NCI-H345 treated with DMSO at 0.1 percent for 48 hours (cell line): ENCODE data around the gene TAF6L.
"Not testable (repeated sequence)": the region's sequence is repeated elsewhere in the genome, so short reads cannot be mapped to it uniquely, and the experiment has no call there.

ENCODE experiments used
- DNase-seq: peaks from one replicate; lab custom pipeline; 2025; ENCODE audit not compliant: unreplicated experiment; lab: John Stamatoyannopoulos, UW

The TAF6L gene

DNA sequence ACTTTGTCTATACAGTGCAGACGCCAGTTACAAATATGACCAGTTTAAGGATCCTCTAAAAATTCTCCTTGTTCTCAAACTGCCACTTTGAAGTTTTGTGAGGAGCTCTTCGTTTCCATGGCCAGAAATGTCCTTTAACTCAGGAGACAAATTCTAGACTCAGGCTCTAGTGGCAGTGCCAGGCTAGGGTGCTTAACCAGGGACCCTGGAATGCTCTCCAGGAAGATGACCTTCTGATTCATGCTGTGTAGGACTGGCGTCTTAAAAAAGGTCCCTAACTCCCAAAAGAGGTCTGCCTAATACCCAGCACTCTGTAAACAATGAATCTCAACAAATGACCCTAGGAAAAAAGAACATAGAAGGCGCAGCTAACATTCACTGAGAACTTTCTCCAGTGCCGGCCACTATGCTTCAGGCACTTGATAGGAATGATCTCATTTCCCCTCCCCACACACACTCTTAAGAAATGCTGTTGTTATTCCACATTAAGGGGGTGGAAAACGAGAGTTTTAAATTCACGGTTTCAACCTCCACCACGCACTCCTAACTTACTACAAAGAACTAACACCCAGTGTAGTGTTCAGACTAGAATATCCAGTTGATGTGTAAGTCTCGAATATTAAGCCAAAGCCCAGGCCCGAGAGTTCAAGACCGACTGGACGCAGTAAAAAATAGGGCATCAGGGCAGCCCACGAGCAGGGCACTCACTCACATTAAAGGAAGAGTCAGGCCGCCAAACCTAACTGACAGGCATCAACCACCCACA is 33.3 kb downstream of the TAF6L start:
- DNase-seq: no peak

DNA sequence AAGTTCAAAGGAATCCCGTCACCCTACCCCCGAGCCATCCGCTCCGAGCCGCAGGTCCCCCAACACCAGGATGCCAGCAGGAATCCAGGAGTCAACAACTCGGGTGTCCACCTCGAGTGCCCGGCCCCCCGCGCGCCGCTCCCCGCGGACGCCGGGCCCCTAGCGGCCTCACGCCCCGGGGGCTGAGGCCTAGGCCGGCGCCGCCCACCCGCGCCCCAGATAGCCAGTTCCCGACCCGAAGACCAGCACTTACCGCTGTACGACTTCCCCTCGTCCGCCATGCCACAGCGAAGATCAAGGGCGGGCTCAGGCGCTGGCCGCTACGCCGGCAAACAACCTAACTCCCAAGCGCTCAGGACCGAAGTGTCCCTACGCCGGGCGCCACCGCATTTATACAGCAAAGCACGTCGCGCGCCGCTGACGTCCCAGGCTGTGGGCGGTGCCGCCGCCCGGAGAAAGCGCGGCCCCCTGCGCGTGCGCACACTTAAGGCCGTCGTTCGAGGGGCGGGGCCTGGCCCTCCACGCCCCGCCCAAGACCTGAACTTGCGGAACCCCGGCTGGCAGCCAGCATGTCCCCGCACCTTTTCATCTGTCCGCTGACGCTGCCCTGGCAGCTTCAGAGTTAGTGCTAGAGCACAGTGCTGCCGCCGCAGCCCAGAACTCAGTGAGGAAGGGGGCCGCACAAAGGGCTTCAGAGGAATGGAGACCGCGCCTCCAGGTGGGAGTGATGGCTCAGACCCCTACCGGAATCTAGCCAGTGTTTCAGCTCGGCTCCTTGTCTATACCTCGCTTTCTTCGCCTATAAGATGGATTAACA is 34.1 kb downstream of the TAF6L start, which contains the start of gene NXF1:
TSS of gene NXF1 (minus strand) at position 365 of the 817 bp plus-strand sequence. CDS start at position 281, 84 bp downstream.
- peak; percentile 92 for DNase-seq

DNA sequence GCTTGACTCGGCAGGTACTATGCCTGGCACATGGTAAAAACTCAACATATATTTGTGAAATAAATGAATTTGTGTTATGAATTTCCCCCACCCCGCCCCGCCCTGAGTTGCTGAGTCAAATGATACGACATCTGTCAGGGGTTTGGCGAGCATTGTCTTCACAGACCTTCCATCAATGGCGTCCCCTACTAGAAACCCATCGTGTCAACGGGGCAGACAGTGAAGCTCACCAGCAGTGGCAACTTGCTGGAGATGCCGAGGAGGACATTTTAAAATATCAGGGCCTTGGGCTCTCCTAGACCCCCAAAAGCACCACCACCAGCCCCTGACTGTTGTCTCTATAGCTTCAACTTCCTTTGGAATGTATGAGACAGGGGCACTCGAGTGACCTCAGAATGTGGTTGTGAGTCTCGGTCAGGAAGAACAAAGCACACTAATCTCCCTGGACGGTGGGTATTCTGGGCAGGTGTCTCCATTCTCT is 34.8 kb downstream of the TAF6L start:
- no peak for DNase-seq

DNA sequence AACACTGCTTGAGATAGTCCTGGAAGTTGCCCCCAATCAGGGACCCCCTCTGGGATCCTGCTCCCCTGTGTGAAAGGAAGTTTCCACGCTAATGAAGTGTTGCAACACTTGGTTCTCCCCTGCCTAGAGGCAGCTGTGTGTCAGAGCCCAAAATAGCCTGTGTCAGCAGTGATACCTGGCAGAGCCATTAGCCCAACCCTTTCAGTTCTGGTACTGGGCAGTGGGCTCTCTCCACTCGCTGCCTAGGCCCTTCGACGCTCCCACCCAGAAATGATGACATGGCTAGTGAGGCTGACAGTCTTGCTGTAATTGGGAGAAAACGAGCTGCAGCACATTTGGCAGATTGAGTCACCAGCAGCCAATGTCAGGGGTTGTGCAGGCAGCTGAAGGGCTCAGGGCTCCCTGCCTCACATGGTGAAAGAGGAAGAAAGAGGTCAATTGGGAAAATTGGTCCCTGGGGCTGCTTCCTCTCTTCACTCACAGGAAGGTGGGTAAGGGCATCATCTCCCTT is 35.5 kb downstream of the TAF6L start:
- DNase-seq: no peak

DNA sequence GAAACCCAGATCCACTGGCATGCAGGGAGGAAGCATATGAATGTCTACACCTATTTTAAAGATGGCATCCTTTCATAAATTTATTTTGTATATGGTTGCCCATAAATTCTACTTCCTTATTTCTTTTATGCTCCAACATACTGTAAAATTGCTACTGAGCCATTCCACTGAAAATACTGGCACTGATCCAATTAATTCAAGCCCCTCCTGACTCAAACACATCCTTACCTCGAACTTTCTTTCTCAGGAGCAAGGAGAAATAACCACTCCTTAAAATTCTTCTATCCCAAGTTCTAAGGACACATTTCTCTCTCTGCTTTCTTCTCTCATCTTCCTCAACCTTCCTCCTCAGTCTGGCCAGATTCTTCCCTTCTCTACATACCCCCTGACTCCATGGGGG is 39.6 kb downstream of the TAF6L start:
- no peak for DNase-seq

DNA sequence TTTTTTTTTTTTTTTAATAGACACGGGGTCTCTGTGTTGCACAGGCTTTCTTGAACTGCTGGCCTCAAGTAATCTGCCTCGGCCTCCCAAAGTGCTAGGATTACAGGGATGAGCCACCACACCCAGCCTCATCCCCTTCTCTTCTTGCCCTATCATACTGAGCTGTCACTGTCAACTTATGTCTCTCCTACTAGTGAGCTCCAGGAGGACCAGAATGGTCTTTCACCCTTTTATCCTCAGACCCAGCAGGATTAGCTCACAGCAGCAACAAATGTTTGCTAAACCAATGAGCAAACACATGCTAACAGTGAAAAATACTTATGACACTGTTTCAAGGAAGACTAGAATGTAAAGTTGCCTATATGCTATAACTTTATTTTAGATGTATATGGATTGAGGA is 40.5 kb downstream of the TAF6L start:
- no peak for DNase-seq

DNA sequence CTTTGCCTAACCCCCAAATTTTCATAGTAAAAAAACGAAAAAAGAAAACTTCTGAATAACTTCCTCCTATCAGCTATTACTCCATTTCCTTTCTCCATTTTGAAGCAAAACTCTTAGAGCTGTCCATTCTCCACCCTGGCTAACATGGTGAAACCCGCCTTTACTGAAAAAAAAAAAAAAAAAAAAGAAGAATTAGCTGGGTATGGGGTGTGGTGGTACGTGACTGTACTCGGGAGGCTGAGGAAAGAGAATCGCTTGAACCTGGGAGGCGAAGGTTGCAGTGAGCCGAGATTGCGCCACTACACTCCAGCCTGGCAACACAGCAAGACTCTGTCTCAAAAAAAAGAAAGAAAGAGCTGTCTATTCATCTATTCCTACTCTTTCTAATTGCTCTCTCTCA is 45.4 kb downstream of the TAF6L start:
- DNase-seq: no peak

DNA sequence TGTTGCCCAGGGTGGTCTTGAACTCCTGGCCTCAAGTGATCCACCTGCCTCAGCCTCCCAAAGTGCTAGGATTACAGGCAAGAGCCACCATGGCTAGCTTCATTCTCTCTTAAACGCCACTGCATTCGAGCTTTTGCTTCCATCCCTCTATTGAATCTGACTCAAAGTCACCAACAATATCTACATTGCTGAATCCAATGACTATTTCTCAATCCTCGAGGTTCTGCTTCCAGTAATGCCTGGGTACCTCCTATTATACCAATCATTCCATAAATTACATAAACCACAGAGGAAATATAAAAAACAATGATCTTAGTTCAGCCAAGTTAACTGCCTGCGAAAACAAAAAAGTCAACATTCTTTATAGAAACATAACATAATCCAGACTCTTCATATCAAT is 45.9 kb downstream of the TAF6L start:
- DNase-seq: no peak

DNA sequence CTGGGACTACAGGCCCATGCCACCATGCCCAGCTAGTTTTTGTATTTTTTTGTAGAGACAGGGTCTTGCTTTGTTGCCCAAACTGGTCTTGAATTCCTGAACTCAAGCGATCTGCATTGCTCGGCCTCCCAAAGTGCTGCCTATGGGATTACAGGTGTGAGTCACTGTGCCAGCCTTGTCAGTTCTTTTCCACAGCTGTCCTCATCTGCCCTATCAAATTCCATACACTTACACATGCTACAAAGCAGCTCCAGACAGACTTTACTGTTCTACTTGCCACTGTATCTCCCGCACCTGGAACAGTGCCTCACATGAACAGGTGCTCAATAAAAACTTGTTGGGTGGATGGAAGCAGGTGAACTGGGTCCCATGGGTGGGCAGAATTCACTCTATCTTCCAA is 52.5 kb downstream of the TAF6L start:
- no peak for DNase-seq

DNA sequence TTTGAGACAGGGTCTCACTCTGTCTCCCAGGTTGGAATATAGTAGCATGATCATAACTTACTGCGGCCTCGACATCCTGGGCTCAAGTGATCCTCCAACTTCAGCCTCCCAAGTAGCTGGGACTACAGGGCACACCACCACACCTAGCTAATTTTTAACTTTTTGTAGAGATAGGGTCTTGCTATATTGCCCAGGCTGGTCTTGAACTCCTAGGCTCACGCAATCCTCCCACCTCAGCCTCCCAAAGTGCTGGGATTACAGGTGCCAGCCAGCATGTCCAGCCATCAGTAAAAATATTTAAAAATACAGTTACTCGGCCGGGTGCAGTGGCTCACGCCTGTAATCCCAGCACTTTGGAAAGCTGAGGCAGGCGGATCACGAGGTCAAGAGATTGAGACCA is 56.9 kb downstream of the TAF6L start:
- DNase-seq: not testable (repeated sequence)

DNA sequence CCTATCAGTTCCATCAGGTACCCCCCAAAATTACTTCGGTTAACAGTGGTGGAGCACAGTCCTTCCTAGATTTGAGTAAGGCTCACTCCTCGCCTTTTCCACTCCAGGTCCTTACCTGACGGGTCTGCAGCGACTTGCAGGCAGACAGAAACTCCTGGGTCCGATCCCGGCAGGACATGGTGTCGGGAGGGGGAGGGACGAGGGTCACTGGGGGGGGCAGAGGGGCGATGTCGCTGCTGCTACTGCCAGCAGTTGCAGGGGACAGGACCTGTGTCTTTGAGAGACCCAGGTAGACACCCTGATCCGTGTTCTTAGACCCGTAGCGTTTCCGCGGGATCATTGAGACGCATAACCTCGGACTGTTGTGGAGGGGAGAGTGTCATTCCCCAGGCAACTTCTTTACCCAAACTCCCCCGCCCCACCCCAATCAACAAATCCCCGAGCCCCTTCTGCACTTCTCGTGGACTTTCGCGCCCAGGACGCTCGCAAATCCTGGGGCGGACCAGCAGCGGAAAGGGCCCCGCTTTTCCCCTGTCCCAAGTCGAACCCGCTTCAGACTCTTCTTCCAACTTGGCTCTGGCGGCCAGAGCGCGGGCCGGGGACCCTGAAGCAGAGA is 59.8 kb downstream of the TAF6L start:
- DNase-seq: no peak

DNA sequence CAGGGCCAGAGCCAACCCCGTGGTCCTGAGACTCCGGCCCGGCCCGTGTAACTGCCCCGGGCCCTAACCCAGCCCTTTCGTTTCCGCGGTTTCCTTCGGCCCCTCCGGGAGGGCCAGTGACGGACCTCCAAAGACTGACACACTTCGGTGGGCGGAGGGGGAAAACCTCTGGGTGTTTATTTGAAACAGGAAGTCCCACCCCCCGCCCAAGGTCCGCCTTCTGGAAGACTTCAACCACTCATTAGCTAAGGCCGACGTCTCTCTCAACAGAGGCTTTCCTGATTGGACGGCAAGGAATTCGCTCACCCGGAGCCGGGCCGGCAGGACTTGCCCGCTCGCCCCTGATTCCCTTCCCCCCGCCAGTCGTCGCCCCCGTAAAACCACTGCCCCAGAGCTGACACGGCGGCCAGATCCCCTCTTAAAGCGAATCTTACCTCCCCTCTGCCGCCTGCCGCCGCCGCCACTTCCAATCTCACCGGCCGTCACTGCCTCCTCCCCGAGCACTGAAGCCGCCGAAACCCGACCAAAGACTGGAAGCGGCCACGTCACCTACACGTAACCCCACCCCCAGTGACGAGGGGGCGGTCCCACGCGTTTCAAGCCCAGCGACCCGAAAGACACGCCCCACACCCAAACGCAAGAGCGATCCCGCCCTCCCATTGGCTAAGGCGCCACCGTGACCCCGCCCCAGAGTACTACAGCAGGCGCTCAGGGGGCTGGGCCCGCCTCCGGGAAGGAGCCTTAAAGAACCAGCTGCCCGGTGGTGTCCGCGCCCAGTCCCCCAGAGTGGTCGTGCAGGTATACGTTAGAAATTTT is 60.5 kb downstream of the TAF6L start, which contains the start of gene STX5:
TSS of gene STX5 (minus strand) at position 532 of the 816 bp plus-strand sequence. CDS start 808 bp downstream, outside the sequence.
- DNase-seq: peak; percentile 95

DNA sequence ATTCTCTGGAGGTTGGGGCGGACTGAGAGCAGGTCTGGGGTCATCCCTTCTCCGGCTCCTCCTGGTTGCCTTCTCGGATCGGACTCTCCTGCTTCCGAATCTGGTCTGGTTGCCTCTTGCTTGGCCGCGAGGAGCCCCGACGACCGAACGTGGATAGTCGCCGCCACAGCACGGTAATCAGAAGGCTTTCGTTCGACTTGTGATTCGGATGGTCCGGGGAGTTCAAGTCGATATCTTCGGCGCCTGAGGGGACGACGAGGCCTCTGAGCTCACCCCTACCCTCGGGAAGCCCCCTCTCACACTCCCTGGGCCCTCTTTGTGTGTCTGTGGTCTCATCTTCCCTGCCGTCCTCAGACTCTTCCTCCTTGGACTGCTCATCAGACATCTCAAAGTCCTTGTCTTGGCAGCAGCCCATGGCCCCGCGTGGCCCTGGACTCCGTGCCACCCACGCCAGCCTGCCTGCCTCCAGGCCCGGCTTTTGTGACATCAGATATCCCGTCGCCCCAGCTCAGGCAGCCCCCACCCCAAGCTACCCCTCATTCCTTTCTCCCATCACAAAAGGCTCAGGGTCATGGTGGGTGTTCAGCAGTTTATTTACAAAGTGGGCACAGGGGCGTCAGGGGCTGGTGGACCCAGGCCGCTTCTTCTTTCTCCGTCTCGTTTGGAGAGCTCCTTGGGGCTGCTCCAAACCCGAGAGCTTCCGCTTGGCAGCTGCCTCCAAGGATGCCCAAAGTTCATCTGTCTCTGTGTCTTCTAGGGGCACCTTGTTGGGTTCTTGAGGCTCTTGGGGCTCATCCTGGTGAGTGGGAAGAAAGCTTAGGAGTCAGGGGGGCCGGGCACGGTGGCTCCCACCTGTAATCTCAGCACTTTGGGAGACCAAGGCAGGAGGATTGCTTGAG is 61.4 kb downstream of the TAF6L start, which contains the start of gene TEX54:
TSS of gene TEX54 (minus strand) at position 506 of the 899 bp plus-strand sequence.
- no peak for DNase-seq

DNA sequence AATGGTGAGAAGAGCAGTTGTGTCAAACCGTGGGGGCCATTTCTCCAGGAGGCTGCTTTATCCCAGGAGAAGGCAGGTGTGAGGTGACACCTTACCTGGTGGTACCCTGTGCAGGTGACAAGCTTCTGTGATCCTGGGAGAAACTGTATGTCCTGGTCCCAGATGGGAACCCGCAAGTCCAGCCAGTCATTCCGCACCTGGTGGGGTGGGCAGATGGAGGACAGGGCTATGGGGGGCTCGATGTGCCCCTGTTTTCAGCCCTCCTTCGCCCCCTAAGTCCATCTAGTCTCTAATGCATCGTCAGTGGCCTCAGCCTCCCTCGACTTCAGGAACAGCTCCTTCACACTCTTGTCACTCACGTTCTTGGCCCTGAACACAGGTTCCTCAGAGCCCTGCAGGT is 64.1 kb downstream of the TAF6L start:
- no peak for DNase-seq
